Measurements from ENCODE around the gene TRH. TPM values are rescaled to one million over a fixed set of nuclear protein-coding genes. Genes with fewer than 3 reads are reported as not detected.

TRH gene
- total and polyA plus RNA-seq, 2 of the 8 experiments (the other 6 are each of a cell fraction or from before 2014, with no cell fraction given), result not detected

- Histone ChIP-seq H3K4me3 (ENCODE audit: extremely low read depth in 1 of 4, insufficient read depth in 2 of 4, low read depth in 3 of 4, low read length in 4 of 4) (no peak overlapping the region), H2BK5ac (ENCODE audit: low read depth, low read length) (no peak overlapping the region), H2BK12ac (ENCODE audit: low read depth, low read length) (no peak overlapping the region), H3K9ac (replicated peaks in 1 of 4; ENCODE audit: extremely low read depth in 1 of 4, low read depth in 3 of 4, low read length in 3 of 4) (no peak overlapping the region), H2AK5ac (ENCODE audit: low read depth, low read length) (no peak overlapping the region), H4K8ac (ENCODE audit: extremely low read depth, insufficient read depth, low read length) (no peak overlapping the region), H4K91ac (replicated peaks; ENCODE audit: insufficient read length, low read length) (peak overlapping the region; percentile 61), H3K4ac (replicated peaks; ENCODE audit: insufficient read length, low read depth, low read length) (no peak overlapping the region), H2BK20ac (ENCODE audit: low read length) (no peak overlapping the region), H3K23ac (ENCODE audit: insufficient read length) (no peak overlapping the region), H2BK120ac (replicated peaks; ENCODE audit: low read depth, low read length) (no peak overlapping the region), H3K27ac (ENCODE audit: low read depth, low read length) (no peak overlapping the region), H3K23me2 (ENCODE audit: low read depth, low read length) (peaks cover 2% of the 10 kb centered on the region; the same call in 1 of the 2 replicates), H2BK15ac (ENCODE audit: low read length) (no peak overlapping the region), H4K5ac (ENCODE audit: insufficient read length, low read depth, low read length) (no peak overlapping the region), H3K79me1 (ENCODE audit: low read depth, low read length) (no peaks in the 10 kb centered on the region), H3K56ac (replicated peaks; ENCODE audit: insufficient read length, low read depth, low read length) (no peak overlapping the region), H3K4me2 (ENCODE audit: insufficient read depth in 1 of 2, low read depth in 2 of 2, low read length in 2 of 2) (no peak overlapping the region), H3K36me3 (ENCODE audit: control insufficient read depth in 2 of 4, insufficient read depth in 4 of 4, low read length in 3 of 4) (no peaks in the 10 kb centered on the region), H4K20me1 (replicated peaks in 1 of 2; ENCODE audit: control insufficient read depth in 1 of 2, insufficient read depth in 2 of 2, low read length in 2 of 2) (no peaks in the 10 kb centered on the region), H3K14ac (ENCODE audit: insufficient read length) (no peak overlapping the region), H3K79me2 (ENCODE audit: control insufficient read depth in 1 of 2, insufficient read depth in 2 of 2, low read length in 2 of 2) (no peaks in the 10 kb centered on the region), H3K18ac (ENCODE audit: extremely low read depth, low read length) (no peak overlapping the region), H3K27me3 (replicated peaks in 1 of 4; ENCODE audit: control insufficient read depth in 3 of 4, extremely low read depth in 1 of 4, insufficient read depth in 3 of 4, low read length in 3 of 4) (0 out of 7 replicates have a peak, but pooled peaks cover 0 to 2% (median 0%) of the 10 kb centered on the region in 4 experiments), H3K4me1 (replicated peaks in 1 of 4; ENCODE audit: control insufficient read depth in 3 of 4, insufficient read depth in 4 of 4, low read length in 3 of 4) (peaks cover 0 to 3% (median 0%) of the 10 kb centered on the region in 4 experiments; a peak in 2 of 7 replicates), H2AFZ (ENCODE audit: low read length) (no peak overlapping the region), H3K9me3 (ENCODE audit: insufficient read depth in 2 of 2, low read depth in 1 of 2, low read length in 1 of 2) (no peaks in the 10 kb centered on the region)
- WGBS, 2 experiments (ENCODE audit: extremely low coverage in 1 of 2, insufficient coverage in 1 of 2, insufficient read length in 1 of 2, insufficient replicate concordance in 2 of 2, low coverage in 1 of 2, low lambda C conversion rate in 2 of 2, missing lambda C conversion rate in 1 of 2), result 90% methylated on average over 3 of the region's 3 CpGs; no CpG with 5 or more reads in 1 of the 2 experiments
- CTCF ChIA-PET (ENCODE audit: partially characterized antibody), result interaction anchor here (0.9 to 6.4 kb wide), 15 partner anchors 8 to 450 kb away, joined by 3 to 165 read pairs (median 5); partner anchors contain the start of gene TRH
- POLR2A ChIA-PET (ENCODE audit: partially characterized antibody), result no interaction called here
- no peak for DNase-seq (ENCODE audit: low read depth in 1 of 2, low spot score in 2 of 2)
- no peak for FAIRE-seq
- TF ChIP-seq TEAD4 (IDR thresholded peaks at IDR 0.05; ENCODE audit: low read depth, low read length) (no peak), TAF7 (optimal IDR thresholded peaks at IDR 0.05; ENCODE audit: borderline replicate concordance, low read depth, low read length) (no peak), SAP30 (IDR thresholded peaks at IDR 0.05; ENCODE audit: insufficient read depth, insufficient replicate concordance, low read length) (no peak), ZNF274 (IDR thresholded peaks at IDR 0.05; ENCODE audit: borderline replicate concordance, extremely low read depth, low read length) (no peak), JUND (IDR thresholded peaks at IDR 0.05; ENCODE audit: low read length) (no peak), TCF12 (IDR thresholded peaks at IDR 0.05; ENCODE audit: low read depth, low read length) (no peak), ATF2 (IDR thresholded peaks at IDR 0.05; ENCODE audit: low read length) (no peak)
Measured at GRCh38 chr3:129940086-129940485, 34.4 kb upstream of the TRH start.

All from H1 (cell line).